ENCODE measurements around the gene PTCRA. TPM values are rescaled to one million over a fixed set of nuclear protein-coding genes. Genes with fewer than 3 reads are reported as not detected.

The PTCRA gene, protein sequence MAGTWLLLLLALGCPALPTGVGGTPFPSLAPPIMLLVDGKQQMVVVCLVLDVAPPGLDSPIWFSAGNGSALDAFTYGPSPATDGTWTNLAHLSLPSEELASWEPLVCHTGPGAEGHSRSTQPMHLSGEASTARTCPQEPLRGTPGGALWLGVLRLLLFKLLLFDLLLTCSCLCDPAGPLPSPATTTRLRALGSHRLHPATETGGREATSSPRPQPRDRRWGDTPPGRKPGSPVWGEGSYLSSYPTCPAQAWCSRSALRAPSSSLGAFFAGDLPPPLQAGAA
- not detected in 5 replicates for total RNA-seq (2022; extraction: Qiagen RNA extraction; ENCODE audit: low read depth)

GRCh38 chr6:42915732-42916131 is at the start of gene PTCRA:
Gene PTCRA (plus strand): TSS chr6:42916053. CDS start chr6:42916070, 17 bp downstream.

DNA sequence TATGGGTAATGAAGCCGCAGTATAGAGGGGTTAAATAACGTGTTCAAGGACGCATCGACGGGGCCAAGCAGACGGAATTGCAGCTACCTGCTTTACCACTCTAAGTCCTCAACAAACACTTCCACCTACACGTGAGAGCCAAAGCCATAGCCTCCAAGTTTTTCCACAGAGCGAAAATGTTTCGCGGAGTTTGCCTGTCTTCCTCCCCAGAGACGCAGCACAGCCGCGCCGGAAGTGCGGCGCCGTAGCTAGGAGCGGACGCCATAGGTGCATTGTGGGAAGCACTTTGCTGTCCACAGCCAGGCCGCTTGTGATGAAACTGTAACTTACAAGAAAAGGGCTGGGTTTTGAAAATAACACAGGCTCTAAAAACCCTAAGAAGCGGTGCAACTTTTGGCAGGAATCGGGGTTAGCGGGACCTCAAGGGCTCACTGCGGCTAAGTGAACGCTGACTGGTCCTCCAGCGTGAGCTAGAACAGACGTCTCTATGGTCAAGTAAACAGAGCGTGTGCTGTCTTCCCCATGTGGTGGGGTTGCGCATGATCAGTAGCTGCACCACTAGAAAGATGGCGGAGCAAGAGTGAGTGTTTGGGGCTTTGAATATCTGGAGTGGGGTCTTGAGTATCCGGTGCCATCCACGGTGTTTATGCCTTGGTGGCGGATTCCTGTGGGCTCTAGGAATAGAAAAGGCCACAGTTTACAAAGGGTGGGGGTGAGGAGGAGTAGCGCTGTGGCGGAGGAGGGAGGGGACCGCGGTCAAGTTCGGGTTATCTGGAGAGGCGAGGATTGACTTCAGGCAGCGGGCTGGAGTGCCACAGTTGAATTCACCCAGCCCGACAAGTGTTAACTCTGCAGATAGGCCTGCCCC is 36.2 kb upstream of the PTCRA start, which contains the start of gene RPL7L1:
Gene RPL7L1, plus strand, starts transcription at position 245 of the 868 bp plus-strand sequence. Its CDS starts 295 bp downstream, at position 540.

GRCh38 chr6:42928986-42929820 is 13.3 kb downstream of the PTCRA start, which contains the start of gene CNPY3:
Gene CNPY3 (plus strand): TSS chr6:42929480. CDS start chr6:42929571, 91 bp downstream.

DNA sequence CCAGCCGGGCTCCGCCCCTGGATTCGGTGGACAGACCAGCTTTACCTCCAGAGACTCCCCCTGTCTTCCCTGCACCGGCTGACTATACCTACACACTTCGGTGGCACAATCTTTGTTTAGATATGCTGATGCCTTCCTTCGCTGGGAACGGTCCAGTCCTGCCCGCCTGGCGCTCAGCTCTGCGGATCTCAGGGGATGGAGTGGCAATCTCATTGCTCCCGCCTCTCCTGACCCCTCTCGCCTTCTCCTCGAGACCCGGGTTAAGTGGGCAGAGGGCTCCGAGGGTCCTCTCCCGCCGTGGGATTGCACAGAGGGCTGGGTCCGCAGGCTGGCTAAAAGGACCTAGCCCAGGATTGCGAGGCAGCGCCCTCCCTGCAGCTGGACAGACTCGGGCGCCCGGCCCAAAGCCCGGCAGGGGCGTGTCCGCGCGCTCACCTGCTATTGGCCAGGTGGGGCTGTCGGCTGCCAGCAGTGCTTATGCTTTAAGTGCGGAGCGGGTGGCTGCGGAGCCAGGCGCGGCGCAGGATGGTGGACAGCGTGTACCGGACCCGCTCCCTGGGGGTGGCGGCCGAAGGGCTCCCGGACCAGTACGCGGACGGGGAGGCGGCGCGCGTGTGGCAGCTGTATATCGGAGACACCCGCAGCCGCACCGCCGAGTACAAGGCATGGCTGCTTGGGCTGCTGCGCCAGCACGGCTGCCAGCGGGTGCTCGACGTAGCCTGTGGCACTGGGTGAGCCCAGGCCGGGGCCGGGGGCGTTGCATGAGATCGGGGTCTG is 44.6 kb downstream of the PTCRA start, which contains the start of gene GNMT:
Gene GNMT, plus strand, starts transcription at position 512 of the 777 bp plus-strand sequence. Its CDS starts 14 bp downstream, at position 526.

Other genes starting within 250 kb of the PTCRA start
- gene PRPH2, start 193.5 kb upstream of the PTCRA start, total RNA-seq (2022; extraction: Qiagen RNA extraction; ENCODE audit: low read depth) = 0.07 TPM in 1 of 5 replicates, not detected in the others
- 15.4 to 16.7 TPM (median 16.1 TPM) in 5 replicates for gene TBCC, start 169.9 kb upstream of the PTCRA start, total RNA-seq (2022; extraction: Qiagen RNA extraction; ENCODE audit: low read depth)
- 2.2 to 3.7 TPM (median 3.6 TPM) in 5 replicates for gene BICRAL, start 134.0 kb upstream of the PTCRA start, total RNA-seq (2022; extraction: Qiagen RNA extraction; ENCODE audit: low read depth)
- gene RPL7L1, start 36.4 kb upstream of the PTCRA start, total RNA-seq (2022; extraction: Qiagen RNA extraction; ENCODE audit: low read depth) = 64.2 to 113 TPM (median 66.4 TPM) in 5 replicates
- gene CNPY3, start 13.4 kb downstream of the PTCRA start, total RNA-seq (2022; extraction: Qiagen RNA extraction; ENCODE audit: low read depth) = 31.6 to 48.5 TPM (median 44.5 TPM) in 5 replicates
- 0.24 to 0.27 TPM in 2 of 5 replicates, not detected in the others for gene GNMT, start 44.7 kb downstream of the PTCRA start, total RNA-seq (2022; extraction: Qiagen RNA extraction; ENCODE audit: low read depth)
- 4.5 to 9.9 TPM (median 9.6 TPM) in 5 replicates for gene PEX6, start 63.1 kb downstream of the PTCRA start, total RNA-seq (2022; extraction: Qiagen RNA extraction; ENCODE audit: low read depth)
- 26.4 to 30.0 TPM (median 27.2 TPM) in 5 replicates for gene PPP2R5D, start 68.5 kb downstream of the PTCRA start, total RNA-seq (2022; extraction: Qiagen RNA extraction; ENCODE audit: low read depth)
- gene MEA1, start 97.9 kb downstream of the PTCRA start, total RNA-seq (2022; extraction: Qiagen RNA extraction; ENCODE audit: low read depth) = 90.3 to 112 TPM (median 91.5 TPM) in 5 replicates
- gene KLHDC3, start 98.2 kb downstream of the PTCRA start, total RNA-seq (2022; extraction: Qiagen RNA extraction; ENCODE audit: low read depth) = 22.2 to 31.7 TPM (median 30.9 TPM) in 5 replicates
- gene RRP36, start 105.6 kb downstream of the PTCRA start, total RNA-seq (2022; extraction: Qiagen RNA extraction; ENCODE audit: low read depth) = 67.6 to 88.6 TPM (median 72.1 TPM) in 5 replicates
- gene CUL7, start 137.8 kb downstream of the PTCRA start, total RNA-seq (2022; extraction: Qiagen RNA extraction; ENCODE audit: low read depth) = 5.2 to 9.4 TPM (median 8.0 TPM) in 5 replicates
- 44.1 to 63.1 TPM (median 54.2 TPM) in 5 replicates for gene MRPL2, start 143.4 kb downstream of the PTCRA start, total RNA-seq (2022; extraction: Qiagen RNA extraction; ENCODE audit: low read depth)
- gene KLC4, start 143.6 kb downstream of the PTCRA start, total RNA-seq (2022; extraction: Qiagen RNA extraction; ENCODE audit: low read depth) = 4.4 to 7.9 TPM (median 6.8 TPM) in 5 replicates
- gene PTK7, start 160.3 kb downstream of the PTCRA start, total RNA-seq (2022; extraction: Qiagen RNA extraction; ENCODE audit: low read depth) = 3.1 to 5.5 TPM (median 4.1 TPM) in 5 replicates

Measured in A549 treated with ZK216348 at 1 μM for 4 hours (cell line).